Measurements from ENCODE around the gene UCN2. TPM values are rescaled to one million over a fixed set of nuclear protein-coding genes. Genes with fewer than 3 reads are reported as not detected.

Gene UCN2
- total RNA-seq, 1 experiment from 2014 or later: 0.68 TPM

GRCh38 chr3:48564667-48565066 is 1.1 kb upstream of the UCN2 start:
- H2AK5ac ChIP-seq (ENCODE audit: insufficient read length, low read length): no peak overlapping the region
- no peaks in the 10 kb centered on the region for H3K9me3 ChIP-seq (ENCODE audit: control insufficient read depth, low read depth, low read length)
- no peak overlapping the region for H2BK12ac ChIP-seq (ENCODE audit: insufficient read length, low read depth, low read length)
- H3K27ac Mint-ChIP-seq: no peak overlapping the region
- peaks cover 6% of the 10 kb centered on the region; the same call in 1 of the 2 replicates for H3K4me1 ChIP-seq (ENCODE audit: insufficient read depth, low read length)
- no peak overlapping the region for H2BK15ac ChIP-seq (ENCODE audit: low read depth, low read length)
- peaks cover 0 to 13% (median 0%) of the 10 kb centered on the region in 3 experiments; a peak in 3 of 7 replicates for H3K36me3 Mint-ChIP-seq (ENCODE audit: insufficient read depth in 1 of 3, low read depth in 3 of 3)
- H3K79me2 ChIP-seq (ENCODE audit: insufficient read depth, low read length): no peaks in the 10 kb centered on the region
- no peak overlapping the region for H2BK5ac ChIP-seq (ENCODE audit: insufficient read length, low read length)
- H3K27me3 Mint-ChIP-seq (ENCODE audit: low read depth): peaks cover 2% of the 10 kb centered on the region; the same call in 1 of the 2 replicates
- no peak overlapping the region for H3K4me3 Mint-ChIP-seq
- H3K18ac ChIP-seq (ENCODE audit: insufficient read length, low read depth, low read length): no peak overlapping the region
- no peak overlapping the region for H2BK120ac ChIP-seq (ENCODE audit: low read depth, low read length, poor library complexity, severe bottlenecking)
- no peak overlapping the region for H2BK20ac ChIP-seq (ENCODE audit: low read depth, low read length, poor library complexity, severe bottlenecking)
- H3K4me2 ChIP-seq (ENCODE audit: insufficient read depth, insufficient read length, low read length): no peak overlapping the region
- no peak overlapping the region for H4K91ac ChIP-seq (ENCODE audit: insufficient read length, low read depth, low read length)
- no peaks in the 10 kb centered on the region; a peak in 1 of 5 replicates for H3K9me3 Mint-ChIP-seq
- no peak overlapping the region for H3T11ph ChIP-seq (ENCODE audit: low read length)
- no CpG with 5 or more reads among the region's 11 CpGs for WGBS (ENCODE audit: extremely low coverage, insufficient read length, low lambda C conversion rate)
- no peak for DNase-seq
- no peak overlapping the region for H2AFZ ChIP-seq (ENCODE audit: low read length)
- no peak overlapping the region for H4K8ac ChIP-seq (replicated peaks; ENCODE audit: insufficient read length, low read depth, low read length)
- no peak overlapping the region for H3K9ac ChIP-seq (ENCODE audit: extremely low read depth, insufficient read length, low read length)
- no peaks in the 10 kb centered on the region for H3K23me2 ChIP-seq (ENCODE audit: insufficient read length, low read depth, low read length, poor library complexity, severe bottlenecking)
- H3K23ac ChIP-seq (ENCODE audit: insufficient read length, low read depth, low read length): no peak overlapping the region
- no peak overlapping the region for H3K14ac ChIP-seq (ENCODE audit: insufficient read depth, low read length)
- no peaks in the 10 kb centered on the region for H3K27me3 ChIP-seq (ENCODE audit: insufficient read depth, low read length)
- H3K79me1 ChIP-seq (ENCODE audit: insufficient read depth, low read depth, low read length, poor library complexity, severe bottlenecking): no peaks in the 10 kb centered on the region
- H4K5ac ChIP-seq (ENCODE audit: insufficient read length, low read depth, low read length): no peak overlapping the region
- TF ChIP-seq CTCF (conservative IDR thresholded peaks at IDR 0.05): no peak
- no peak overlapping the region for H3K27ac ChIP-seq (ENCODE audit: insufficient read length, low read depth, low read length)
- no peak overlapping the region for H3K56ac ChIP-seq (ENCODE audit: insufficient read length, low read depth, low read length)
- no peaks in the 10 kb centered on the region for H4K20me1 ChIP-seq (ENCODE audit: control insufficient read depth, insufficient read depth, insufficient read length)
- no peak overlapping the region for H3K4ac ChIP-seq (ENCODE audit: low read depth, low read length)
- H3K4me1 Mint-ChIP-seq: peaks cover 33 to 36% of the 10 kb centered on the region in 2 experiments
